KOPT-K1 (cell line): ENCODE results near the gene RFX8.
"Not testable (repeated sequence)": the region's sequence is repeated elsewhere in the genome, so short reads cannot be mapped to it uniquely, and the experiment has no call there.

ENCODE experiments used
- H3K27ac ChIP-seq: fragments of 200-600 bp; sonication (generic); 2 replicates; pipeline ENCODE4 v1.5.1; 2016; ENCODE audit warnings: antibody characterized with exemption, mild to moderate bottlenecking, low read depth, low read length; ENCODE audit not compliant: poor library complexity, severe bottlenecking
- H3K36me3 ChIP-seq: fragments of 200-600 bp; sonication (generic); 2 replicates; pipeline ENCODE4 v1.5.1; 2017; ENCODE audit warnings: antibody characterized with exemption, mild to moderate bottlenecking, low read length, moderate library complexity; ENCODE audit not compliant: insufficient read depth
- H3K9me3 ChIP-seq: fragments of 200-600 bp; sonication (generic); 2 replicates; pipeline ENCODE4 v1.5.1; 2017; ENCODE audit warnings: antibody characterized with exemption, low read length, mild to moderate bottlenecking; ENCODE audit not compliant: insufficient read depth, poor library complexity, severe bottlenecking

The RFX8 gene

DNA sequence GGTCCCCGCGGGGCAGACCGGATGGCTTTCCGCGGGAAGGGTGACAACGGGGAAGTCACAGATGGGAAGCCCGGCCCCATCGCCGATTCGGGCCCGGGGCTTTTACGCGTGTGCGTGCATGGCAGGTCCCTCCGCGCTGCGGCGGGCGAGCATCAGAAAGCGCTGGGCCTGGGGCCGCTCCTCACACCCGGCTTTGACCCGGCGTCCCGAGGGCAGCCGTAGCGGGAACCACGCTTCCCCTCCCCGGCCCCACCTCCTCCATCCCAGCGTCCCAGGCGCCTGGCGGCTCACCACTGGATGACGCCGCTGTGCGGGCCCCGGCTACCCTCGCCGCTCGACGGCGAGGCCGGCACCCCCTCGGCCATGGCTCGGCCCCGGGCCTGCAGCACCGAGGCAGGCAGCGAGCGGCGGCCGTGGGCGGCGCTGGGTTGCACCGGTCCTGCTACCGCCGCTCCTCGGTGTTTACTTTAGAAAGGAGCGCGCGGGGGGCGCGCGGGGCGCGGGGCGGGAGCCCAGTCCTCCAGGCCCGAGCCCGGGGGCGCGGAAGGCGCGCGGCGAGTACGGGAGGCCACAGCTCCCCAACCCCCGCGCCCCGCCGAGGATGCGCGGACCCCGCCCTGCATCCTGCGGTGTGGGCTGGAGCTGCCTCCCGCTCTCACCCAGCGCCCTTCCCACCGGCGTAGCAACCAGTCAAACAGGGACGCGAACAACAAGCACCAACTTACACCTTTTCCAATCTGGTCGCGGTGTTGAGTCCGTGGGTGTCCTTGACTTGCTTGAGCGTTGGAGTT, 806 bp downstream of the RFX8 start:
- no peaks in the 10 kb centered on the region for H3K36me3 ChIP-seq
- no peaks in the 10 kb centered on the region for H3K9me3 ChIP-seq
- H3K27ac ChIP-seq = peak overlapping the region; percentile 87

DNA sequence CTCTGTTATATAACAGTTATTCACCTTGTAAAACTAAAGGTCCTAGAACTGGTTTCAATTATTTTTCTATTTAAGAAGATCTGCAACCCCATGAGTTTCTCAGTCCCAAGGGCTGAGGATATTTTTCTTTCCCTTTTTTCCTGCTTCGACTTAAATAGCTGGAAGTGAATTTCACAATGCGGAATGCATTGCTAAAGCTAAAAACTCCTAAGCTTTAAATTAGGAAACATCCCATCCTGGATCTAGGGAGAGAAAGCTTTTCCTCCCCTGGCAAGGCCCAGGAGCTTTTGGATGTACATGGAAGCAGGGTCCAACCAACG, 1.4 kb downstream of the RFX8 start:
- Histone ChIP-seq H3K9me3 (no peaks in the 10 kb centered on the region), H3K27ac (peak overlapping the region; percentile 87), H3K36me3 (no peaks in the 10 kb centered on the region)

DNA sequence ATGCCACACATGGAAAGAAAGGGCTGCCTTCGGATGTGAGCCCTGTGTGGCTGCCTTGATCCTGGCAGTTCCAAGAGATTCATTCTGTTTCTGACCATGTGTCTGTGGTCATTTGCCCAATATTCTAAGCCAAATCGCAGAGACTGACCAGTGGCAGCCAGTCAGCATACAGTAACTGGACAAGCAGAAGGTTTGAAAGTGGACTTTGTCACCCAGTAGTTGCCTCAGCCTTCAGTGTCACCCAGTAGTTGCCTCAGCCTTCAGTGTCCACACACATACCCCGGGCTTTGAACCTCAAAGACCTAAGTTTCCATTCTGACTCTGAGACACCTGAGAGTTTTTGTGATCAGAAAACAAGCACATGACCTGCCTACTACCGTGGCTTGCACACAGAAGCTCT, 5.0 kb downstream of the RFX8 start:
- Histone ChIP-seq H3K9me3 (no peaks in the 10 kb centered on the region), H3K27ac (no peak overlapping the region), H3K36me3 (peaks cover 4% of the 10 kb centered on the region; the same call in 1 of the 2 replicates)

DNA sequence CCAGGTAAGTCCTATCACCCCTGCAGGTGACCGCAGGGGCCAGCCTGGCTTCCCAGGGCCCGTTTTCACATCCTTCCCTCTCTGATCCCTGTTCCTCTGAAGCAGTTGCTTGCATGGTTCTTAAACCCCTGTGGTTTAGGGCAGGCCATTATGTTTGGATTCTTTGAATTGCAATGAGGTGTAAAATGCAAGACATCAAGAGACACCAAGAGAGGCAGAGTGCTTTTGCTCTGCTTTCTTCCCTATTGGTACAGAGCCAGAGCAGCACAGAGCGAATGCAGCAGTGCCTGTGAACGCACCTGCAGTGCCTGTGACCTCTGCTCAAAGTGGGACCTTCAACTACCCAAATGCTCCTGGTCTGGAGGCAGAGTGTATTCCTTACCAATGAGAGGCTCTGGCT, 7.6 kb downstream of the RFX8 start:
- H3K27ac ChIP-seq = no peak overlapping the region
- peaks cover 6% of the 10 kb centered on the region; the same call in 1 of the 2 replicates for H3K36me3 ChIP-seq
- H3K9me3 ChIP-seq = no peaks in the 10 kb centered on the region

DNA sequence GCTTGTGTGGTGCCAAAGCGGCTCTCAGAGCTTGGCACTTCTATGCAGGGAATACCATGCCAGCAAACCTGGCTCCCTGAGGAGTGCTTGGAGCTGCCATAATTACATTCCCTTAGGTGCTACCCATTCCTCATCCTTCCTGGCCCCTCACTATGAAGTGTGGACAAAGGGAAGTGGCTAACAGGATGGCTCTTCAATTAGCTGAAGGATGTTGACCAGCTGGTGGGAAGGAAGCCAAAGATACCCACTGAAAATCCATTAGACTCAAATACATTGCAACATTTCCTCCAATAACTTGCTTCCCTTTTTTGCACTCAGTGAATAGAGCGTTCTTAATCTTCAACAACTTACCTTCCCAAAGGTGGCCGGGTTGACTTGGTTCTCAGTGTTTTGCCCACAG, 8.5 kb downstream of the RFX8 start:
- Histone ChIP-seq H3K9me3 (no peaks in the 10 kb centered on the region), H3K36me3 (peaks cover 6% of the 10 kb centered on the region; the same call in 1 of the 2 replicates), H3K27ac (no peak overlapping the region)

DNA sequence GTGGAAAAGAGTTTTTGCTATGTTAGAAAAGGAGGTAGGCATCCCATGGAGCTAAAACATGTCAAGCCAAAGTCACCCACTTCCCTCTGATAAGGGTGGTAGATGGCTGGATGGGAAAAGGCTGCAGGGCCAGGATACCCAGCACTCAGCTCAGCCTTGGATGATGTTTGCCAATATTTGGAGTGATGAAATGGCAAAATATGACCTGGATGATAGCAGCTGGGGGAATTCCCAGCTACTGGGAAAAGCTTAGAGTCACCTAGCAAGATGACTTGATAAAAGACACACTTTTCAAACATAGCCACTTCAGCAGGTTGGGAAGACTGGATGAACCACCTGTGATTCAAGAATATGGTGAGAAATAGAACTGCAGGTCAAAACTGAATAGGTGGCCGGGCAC, 10.1 kb downstream of the RFX8 start:
- Histone ChIP-seq H3K36me3 (peaks cover 6% of the 10 kb centered on the region; the same call in 1 of the 2 replicates), H3K27ac (no peak overlapping the region), H3K9me3 (no peaks in the 10 kb centered on the region)

DNA sequence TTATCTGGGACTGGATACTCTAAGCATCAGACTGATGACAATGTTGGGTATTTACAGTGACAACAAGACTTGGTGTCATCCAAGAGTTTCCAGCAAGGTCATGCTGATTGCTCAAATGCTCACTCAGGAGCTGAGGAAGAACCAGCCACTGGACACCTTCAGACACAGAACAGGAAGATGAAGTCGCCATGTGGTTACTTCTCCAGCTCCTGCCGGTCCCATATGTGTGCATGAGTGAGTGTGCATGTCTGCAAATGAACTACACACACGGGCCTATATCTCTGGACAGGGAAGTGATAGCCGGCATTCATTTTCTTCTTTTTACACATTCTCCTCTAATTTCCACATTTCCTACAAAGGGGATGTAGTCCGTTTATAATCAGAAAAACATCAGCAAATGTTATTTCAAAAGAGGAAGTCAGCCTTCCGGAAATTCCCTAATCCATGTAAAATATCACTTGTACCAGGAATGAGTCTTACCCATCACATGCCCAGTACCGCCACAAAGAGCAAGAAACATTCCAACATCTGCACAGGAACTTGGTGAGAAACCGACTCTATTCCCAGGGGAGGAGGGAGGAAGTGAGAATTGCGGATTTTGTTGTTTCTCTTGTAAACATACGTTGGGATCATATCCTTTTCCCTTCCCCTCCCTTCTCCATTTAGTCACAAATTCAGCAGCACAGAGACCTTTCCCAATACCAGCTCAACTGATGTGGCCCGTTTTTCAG, 10.8 kb downstream of the RFX8 start:
- no peak overlapping the region for H3K27ac ChIP-seq
- no peaks in the 10 kb centered on the region for H3K9me3 ChIP-seq
- peaks cover 6% of the 10 kb centered on the region; the same call in 1 of the 2 replicates for H3K36me3 ChIP-seq

DNA sequence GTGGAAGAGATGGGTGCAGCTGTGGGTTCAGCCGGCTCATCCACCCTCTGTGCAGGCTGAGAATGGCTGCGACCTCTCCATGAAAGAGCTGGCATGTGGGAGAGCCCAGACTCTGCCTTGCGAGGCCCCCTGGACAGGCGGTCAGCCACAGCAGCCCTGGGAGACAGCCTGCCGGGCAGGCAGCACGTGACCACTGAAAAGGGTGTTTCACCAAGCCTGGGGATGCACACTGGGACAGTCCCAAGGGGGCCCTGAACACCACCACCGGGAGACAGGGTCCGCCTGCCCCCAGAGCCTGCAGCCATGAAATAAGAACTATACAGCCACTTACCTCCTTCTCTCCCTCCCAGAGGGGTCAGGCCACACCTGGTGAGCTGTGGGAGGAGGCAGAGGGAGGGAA, 11.5 kb downstream of the RFX8 start:
- Histone ChIP-seq H3K9me3 (no peaks in the 10 kb centered on the region), H3K36me3 (peaks cover 6% of the 10 kb centered on the region; the same call in 1 of the 2 replicates), H3K27ac (no peak overlapping the region)

DNA sequence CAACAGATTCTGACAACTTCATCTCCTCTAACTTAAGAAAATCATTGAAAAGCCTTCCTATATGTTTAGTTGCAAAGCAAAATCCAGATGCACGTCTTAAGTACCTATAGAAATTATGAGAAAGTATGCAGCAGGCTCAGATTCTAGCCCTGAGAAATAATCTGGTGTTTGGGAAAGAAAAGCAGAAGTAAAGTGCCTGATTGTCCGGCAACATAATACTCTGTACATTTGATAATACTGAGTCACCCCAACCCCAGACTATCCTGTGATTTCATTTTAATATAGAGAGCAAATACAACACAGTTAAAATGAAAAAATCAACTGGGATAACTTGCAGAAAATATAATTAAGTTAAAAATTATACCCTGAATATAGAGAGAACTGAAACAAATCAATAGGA, 13.5 kb downstream of the RFX8 start:
- Histone ChIP-seq H3K9me3 (no peaks in the 10 kb centered on the region), H3K36me3 (peaks cover 6% of the 10 kb centered on the region; the same call in 1 of the 2 replicates), H3K27ac (no peak overlapping the region)

DNA sequence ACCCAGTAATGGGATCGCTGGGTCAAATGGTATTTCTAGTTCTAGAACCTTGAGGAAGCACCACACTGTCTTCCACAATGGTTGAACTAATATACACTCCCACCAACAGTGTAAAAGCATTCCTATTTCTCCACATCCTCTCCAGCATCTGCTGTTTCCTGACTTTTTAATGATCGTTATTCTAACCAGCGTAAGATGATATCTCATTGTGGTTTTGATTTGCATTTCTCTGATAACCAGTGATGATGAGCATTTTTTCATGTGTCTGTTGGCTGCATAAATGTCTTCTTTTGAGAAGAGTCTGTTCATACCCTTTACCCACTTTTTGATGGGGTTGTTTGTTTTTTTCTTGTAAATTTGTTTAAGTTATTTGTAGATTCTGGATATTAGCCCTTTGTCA, 20.5 kb downstream of the RFX8 start:
- not testable (repeated sequence) for H3K27ac ChIP-seq, H3K9me3 ChIP-seq, H3K36me3 ChIP-seq

DNA sequence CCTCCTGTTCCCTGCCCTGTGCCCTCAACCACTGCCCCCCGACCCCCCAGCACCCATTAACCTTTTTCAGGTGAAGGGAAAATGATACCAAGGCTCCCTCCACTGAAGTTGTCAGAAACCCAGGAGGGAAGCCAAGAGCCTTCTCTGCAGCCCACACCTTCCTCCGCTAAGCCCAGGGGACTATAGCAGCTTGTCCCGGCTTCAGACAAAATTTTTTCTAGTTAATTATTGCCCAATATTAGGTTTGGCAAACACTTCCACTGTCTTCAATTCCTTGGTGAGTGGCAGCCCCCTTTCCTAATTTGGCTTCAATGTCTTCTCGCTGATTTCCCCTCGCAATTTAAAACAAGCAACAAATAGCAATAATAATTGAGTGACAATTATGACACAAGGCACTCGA, 23.9 kb downstream of the RFX8 start:
- peaks cover 4% of the 10 kb centered on the region; the same call in 1 of the 2 replicates for H3K36me3 ChIP-seq
- no peaks in the 10 kb centered on the region for H3K9me3 ChIP-seq

DNA sequence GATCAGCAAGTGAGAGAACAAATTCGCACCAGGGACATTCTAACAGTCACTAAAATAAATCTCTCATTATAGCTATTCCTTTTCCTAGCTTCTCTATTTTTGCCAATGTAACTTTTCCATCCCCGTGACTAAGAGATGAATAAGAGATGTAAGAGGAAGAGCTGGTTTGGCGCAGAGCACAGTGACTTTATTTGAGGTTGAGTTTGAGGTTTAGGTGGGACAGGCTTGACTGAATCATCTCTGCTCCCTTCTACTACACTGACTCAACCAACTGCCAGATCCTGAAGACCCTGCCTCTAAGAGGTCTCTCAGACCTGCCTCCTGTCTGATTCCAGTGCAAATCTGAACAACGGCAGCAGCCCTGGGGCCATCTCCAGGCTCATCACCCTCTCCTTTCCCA, 28.0 kb downstream of the RFX8 start:
- Histone ChIP-seq H3K9me3 (peaks cover 15% of the 10 kb centered on the region), H3K36me3 (peaks cover 4% of the 10 kb centered on the region; the same call in 1 of the 2 replicates), H3K27ac (no peak overlapping the region)

More for the DNA sequence above, 23.9 kb downstream of the RFX8 start:
- H3K27ac ChIP-seq = no peak overlapping the region

DNA sequence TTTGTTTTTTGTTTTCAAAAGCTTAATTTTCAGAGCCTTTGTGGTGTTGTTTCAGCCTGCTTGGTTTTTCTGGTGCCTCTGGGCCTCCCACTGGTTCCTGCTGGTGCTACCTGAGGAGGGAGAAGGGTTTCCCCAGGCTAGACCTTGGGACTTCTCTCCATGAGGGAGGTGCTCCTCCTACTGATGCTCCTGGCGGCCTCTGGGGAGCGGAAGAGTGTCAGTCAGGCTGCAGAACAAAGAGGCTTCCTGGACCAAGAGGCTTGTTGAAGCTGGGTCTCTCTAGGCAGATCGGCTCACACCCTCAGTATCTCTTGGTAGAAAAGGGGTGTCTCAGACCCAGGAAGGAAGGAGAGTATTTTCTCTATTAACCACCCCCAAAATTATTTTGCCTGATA, 32.2 kb downstream of the RFX8 start:
- peak overlapping the region; percentile 3 for H3K27ac ChIP-seq
- H3K36me3 ChIP-seq = no peaks in the 10 kb centered on the region
- peaks cover 15% of the 10 kb centered on the region for H3K9me3 ChIP-seq

DNA sequence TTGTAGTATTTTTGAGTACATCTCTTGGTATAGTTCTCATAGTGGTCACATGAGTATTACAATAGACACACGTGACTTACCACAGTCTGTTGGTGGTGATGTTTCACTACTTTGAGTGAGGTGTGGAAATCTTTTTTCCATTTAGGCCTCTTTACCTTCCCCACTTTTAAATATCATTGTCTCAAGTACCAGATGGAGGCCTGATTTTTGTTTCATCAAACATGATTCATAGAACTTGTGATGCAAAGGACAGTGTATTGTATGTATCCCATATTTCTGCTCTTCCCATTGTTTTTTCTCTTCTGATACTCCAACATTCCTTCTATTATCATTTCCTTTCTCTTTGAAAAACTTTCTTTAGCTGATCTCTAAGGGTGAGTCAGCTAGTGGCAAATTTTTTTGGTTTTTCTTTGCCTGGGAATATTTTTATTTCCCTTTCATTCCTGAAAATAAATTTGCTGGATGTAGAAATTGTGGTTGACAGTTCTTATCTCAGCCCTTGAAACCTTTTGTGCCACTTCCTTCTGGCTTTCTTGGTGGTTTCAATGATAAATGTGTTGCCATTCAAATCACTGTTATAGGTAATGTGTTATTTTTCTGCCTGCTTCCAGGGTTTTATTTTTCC, 32.8 kb downstream of the RFX8 start:
- Histone ChIP-seq H3K27ac (no peak overlapping the region), H3K36me3 (no peaks in the 10 kb centered on the region), H3K9me3 (peaks cover 15% of the 10 kb centered on the region)

DNA sequence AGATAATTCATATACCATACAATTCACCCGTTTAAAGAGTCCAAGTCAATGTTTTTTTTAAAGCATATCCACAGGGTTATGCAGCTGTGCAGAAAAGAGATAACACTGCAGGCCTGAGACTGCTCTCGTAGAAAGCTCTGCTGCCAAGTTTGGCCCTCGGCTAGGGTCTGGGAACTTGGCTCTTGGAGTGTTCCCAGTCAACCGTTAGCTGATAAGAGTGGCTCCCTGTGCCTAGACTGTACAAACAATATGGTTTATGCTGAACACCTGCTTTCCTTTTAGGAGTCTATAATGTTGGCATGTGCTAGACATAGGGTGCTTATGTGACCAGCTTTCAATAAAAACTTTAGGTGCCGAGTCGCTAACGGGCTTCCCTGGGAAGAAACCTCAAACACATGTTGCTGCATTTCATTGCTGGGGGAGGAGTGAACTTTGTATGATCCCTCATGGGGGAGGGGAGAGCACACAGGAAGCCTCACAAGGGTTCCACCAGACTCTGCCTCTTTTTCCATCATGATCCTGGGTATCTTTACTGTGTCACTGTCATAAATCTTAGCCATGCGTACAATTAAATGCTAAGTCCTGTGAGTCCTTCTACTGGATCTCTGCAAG, 34.7 kb downstream of the RFX8 start:
- Histone ChIP-seq H3K9me3 (peaks cover 15% of the 10 kb centered on the region), H3K36me3 (no peaks in the 10 kb centered on the region)

More for the DNA sequence above, 34.7 kb downstream of the RFX8 start:
- H3K27ac ChIP-seq = peak overlapping the region; percentile 51
